PFSK-1 (cell line): Measurements from ENCODE around the gene HSFX3.

Experiments
- REST ChIP-seq, 2 experiments: IDR thresholded peaks; 2 replicates each; pipeline versions ENCODE4 v1.6.1 to v1.8.0; 2011 to 2012; ENCODE audit warnings: low read depth in 2 of 2, low read length in 2 of 2, control low read depth in 1 of 2, inconsistent platforms in 1 of 2, mild to moderate bottlenecking in 1 of 2, moderate library complexity in 1 of 2; ENCODE audit not compliant: insufficient read depth in 1 of 2
- SIN3A ChIP-seq: IDR thresholded peaks from 2 replicates; pipeline ENCODE4 v1.6.1; 2012; ENCODE audit warnings: mild to moderate bottlenecking, low read length, moderate library complexity, borderline replicate concordance; ENCODE audit not compliant: insufficient read depth

- TF ChIP-seq SIN3A (no peak), REST (IDR thresholded peaks at IDR 0.05; ENCODE audit: insufficient read depth in 1 of 2, low read depth in 2 of 2, low read length in 2 of 2) (no peak)
Measured at GRCh38 chrX:149506349-149506748, 43.4 kb downstream of the HSFX3 start.
